H1 (cell line): ENCODE results near the gene CPLX1. TPM values are rescaled to one million over a fixed set of nuclear protein-coding genes. Genes with fewer than 3 reads are reported as not detected.

Source experiments
- BCL11A ChIP-seq, 2 experiments: IDR thresholded peaks; one replicate each; pipeline ENCODE4 v1.6.1; 2011; ENCODE audit warnings: low read depth in 2 of 2, low read length in 2 of 2, mild to moderate bottlenecking in 2 of 2
- CHD1 ChIP-seq: IDR thresholded peaks from 2 replicates; pipeline ENCODE4 v1.6.1; 2012; ENCODE audit warnings: low read depth, low read length, improper control_type of control experiment
- CHD7 ChIP-seq: fragments of 300-600 bp; sonication (generic); IDR thresholded peaks from 2 replicates; pipeline ENCODE4 v1.7.1; 2012; ENCODE audit warnings: low read length, moderate library complexity, mild to moderate bottlenecking, inconsistent platforms; ENCODE audit not compliant: insufficient replicate concordance
- EGR1 ChIP-seq: IDR thresholded peaks from 2 replicates; pipeline ENCODE4 v1.6.1; 2011; ENCODE audit warnings: low read depth, low read length, borderline replicate concordance
- KDM4A ChIP-seq: IDR thresholded peaks from one replicate; pipeline ENCODE4 v1.7.1; 2012; ENCODE audit warnings: low read depth, mild to moderate bottlenecking, moderate library complexity, low read length, inconsistent platforms; ENCODE audit not compliant: severe bottlenecking
- NRF1 ChIP-seq: IDR thresholded peaks from 2 replicates; pipeline ENCODE4 v1.6.1; 2011; ENCODE audit warnings: mild to moderate bottlenecking, low read depth, low read length, improper control_type of control experiment
- PHF8 ChIP-seq: fragments of 200-600 bp; sonication (generic); conservative IDR thresholded peaks from 2 replicates; pipeline ENCODE4 v1.7.1; 2012; ENCODE audit warnings: low read depth, mild to moderate bottlenecking, inconsistent platforms, low read length, moderate library complexity
- SIN3A ChIP-seq, 2 experiments: IDR thresholded peaks in 1 of 2; conservative IDR thresholded peaks in 1 of 2; 2 replicates each; pipeline ENCODE4 v1.6.1; 2011 to 2012; ENCODE audit warnings: low read length in 2 of 2, improper control_type of control experiment in 1 of 2, low read depth in 1 of 2, mild to moderate bottlenecking in 1 of 2
- TAF7 ChIP-seq: optimal IDR thresholded peaks from 2 replicates; pipeline ENCODE3; 2011; ENCODE audit warnings: low read depth, mild to moderate bottlenecking, inconsistent platforms, low read length, moderate library complexity, borderline replicate concordance
- USF2 ChIP-seq: IDR thresholded peaks from 2 replicates; pipeline ENCODE4 v1.6.1; 2011; ENCODE audit warnings: low read length, improper control_type of control experiment
- polyA plus RNA-seq, 7 experiments: library from polyadenylated mRNA; depleted of rRNA in 3 of 7; stranded (reverse) in 5 of 7; unstranded in 2 of 7; fragments of >200 nt in 5 of 7; fragments of 200-250 nt in 2 of 7; gene quantifications; 1 replicate in 5 of 7; 2 replicates in 1 of 7; 4 replicates in 1 of 7; pipeline versions ENCODE4 v1.2.1 to v1.2.3, GENCODE V29; 2011 to 2013; ENCODE audit warnings: missing spikeins in 2 of 7, mixed read lengths in 2 of 7
- total RNA-seq: library from RNA; stranded (reverse); fragmentation: NEBNext Ultra II Directional; extraction: Animal tissue kit (Norgen Biotek cat#: 25700); gene quantifications from 2 replicates; pipeline ENCODE4 v1.2.1, GENCODE V29; 2021

The CPLX1 gene
- total and polyA plus RNA-seq, 2 of the 8 experiments (the other 6 are each of a cell fraction or from before 2014, with no cell fraction given): 0.32 to 0.56 TPM

GRCh38 chr4:760616-761015 is 65.3 kb downstream of the CPLX1 start (continued):
- TF ChIP-seq CHD7 (no peak), EGR1 (no peak), NRF1 (no peak), PHF8 (no peak), KDM4A (no peak), USF2 (no peak), BCL11A (IDR thresholded peaks at IDR 0.05; ENCODE audit: low read depth in 2 of 2, low read length in 2 of 2) (no peak), CHD1 (no peak), TAF7 (no peak), SIN3A (conservative IDR thresholded peaks at IDR 0.05 in 1 of 2, IDR thresholded peaks at IDR 0.05 in 1 of 2; ENCODE audit: low read depth in 1 of 2, low read length in 2 of 2) (no peak)
